Neuronal stem cell (in vitro differentiated cells): ENCODE results near the gene VPS37B.

Experiments used
- DNase-seq: peaks from one replicate; pipeline ENCODE4 v3.0.0-alpha.2; 2013; ENCODE audit warnings: low spot score
- H2AFZ ChIP-seq: one replicate; pipeline ENCODE4 v1.6.1; 2013; ENCODE audit warnings: mild to moderate bottlenecking, low read length, inconsistent platforms
- H2AK5ac ChIP-seq: 2 replicates; pipeline ENCODE4 v1.6.1; 2013; ENCODE audit warnings: low read depth, mild to moderate bottlenecking, inconsistent platforms, low read length, moderate library complexity, mixed read lengths
- H2BK120ac ChIP-seq: 2 replicates; pipeline ENCODE4 v1.6.1; 2013; ENCODE audit warnings: low read depth, mild to moderate bottlenecking, inconsistent platforms, low read length, moderate library complexity, mixed read lengths
- H2BK12ac ChIP-seq: one replicate; pipeline ENCODE4 v1.6.1; 2013; ENCODE audit warnings: low read length, inconsistent platforms
- H2BK15ac ChIP-seq: 2 replicates; pipeline ENCODE4 v1.6.1; 2013; ENCODE audit warnings: mild to moderate bottlenecking, low read length, inconsistent platforms, mixed read lengths
- H2BK5ac ChIP-seq: one replicate; pipeline ENCODE4 v1.6.1; 2013; ENCODE audit warnings: inconsistent platforms, mild to moderate bottlenecking, low read length, moderate library complexity
- H3K14ac ChIP-seq: one replicate; pipeline ENCODE4 v1.6.1; 2013; ENCODE audit warnings: low read length, inconsistent platforms
- H3K18ac ChIP-seq: 2 replicates; pipeline ENCODE4 v1.6.1; 2013; ENCODE audit warnings: low read length, inconsistent platforms
- H3K23ac ChIP-seq: 2 replicates; pipeline ENCODE4 v1.6.1; 2013; ENCODE audit warnings: low read depth, mild to moderate bottlenecking, mixed read lengths, low read length, inconsistent platforms; ENCODE audit not compliant: poor library complexity
- H3K27ac ChIP-seq: replicated peaks from 3 replicates; pipeline ENCODE4 v1.5.1; 2013; ENCODE audit warnings: low read length, inconsistent platforms
- H3K27me3 ChIP-seq, 3 experiments: 2 replicates each; pipeline ENCODE4 v1.6.1; 2013; ENCODE audit warnings: low read length in 3 of 3, mild to moderate bottlenecking in 2 of 3, inconsistent platforms in 1 of 3, low read depth in 1 of 3, mixed read lengths in 1 of 3, moderate library complexity in 1 of 3; ENCODE audit not compliant: control insufficient read depth in 3 of 3, insufficient read depth in 3 of 3
- H3K36me3 ChIP-seq, 2 donors: replicated peaks in 1 of 2; 2 replicates each; pipeline ENCODE4 v1.6.1; 2013; ENCODE audit warnings: low read length in 2 of 2; ENCODE audit not compliant: control insufficient read depth in 2 of 2, insufficient read depth in 2 of 2
- H3K4ac ChIP-seq: 2 replicates; pipeline ENCODE4 v1.6.1; 2013; ENCODE audit warnings: inconsistent platforms, mild to moderate bottlenecking, low read length, moderate library complexity
- H3K4me1 ChIP-seq, 2 donors: 1 replicate in 1 of 2; 2 replicates in 1 of 2; pipeline ENCODE4 v1.6.1; 2013; ENCODE audit warnings: low read length in 2 of 2, low read depth in 1 of 2; ENCODE audit not compliant: control insufficient read depth in 2 of 2, insufficient read depth in 1 of 2
- H3K4me2 ChIP-seq: one replicate; pipeline ENCODE4 v1.6.1; 2013; ENCODE audit warnings: mild to moderate bottlenecking, low read length, inconsistent platforms; ENCODE audit not compliant: insufficient read depth, poor library complexity, severe bottlenecking
- H3K4me3 ChIP-seq, 2 donors: 2 replicates each; pipeline ENCODE4 v1.5.1; 2013; ENCODE audit warnings: low read length in 2 of 2, mild to moderate bottlenecking in 2 of 2, inconsistent platforms in 1 of 2, moderate library complexity in 1 of 2
- H3K79me1 ChIP-seq: one replicate; pipeline ENCODE4 v1.6.1; 2013; ENCODE audit warnings: low read depth, mild to moderate bottlenecking, inconsistent platforms, low read length, moderate library complexity
- H3K9ac ChIP-seq: one replicate; pipeline ENCODE4 v1.6.1; 2013; ENCODE audit warnings: mild to moderate bottlenecking, low read depth, low read length, inconsistent platforms; ENCODE audit not compliant: poor library complexity
- H3K9me3 ChIP-seq, 2 donors: replicated peaks in 1 of 2; 2 replicates each; pipeline versions ENCODE3 to v1.6.1; 2013; ENCODE audit warnings: low read length in 2 of 2, mild to moderate bottlenecking in 2 of 2, inconsistent platforms in 1 of 2, low read depth in 1 of 2, mixed read lengths in 1 of 2, moderate library complexity in 1 of 2; ENCODE audit not compliant: control insufficient read depth in 2 of 2, insufficient read depth in 1 of 2
- H4K8ac ChIP-seq: one replicate; pipeline ENCODE4 v1.6.1; 2013; ENCODE audit warnings: low read depth, mild to moderate bottlenecking, inconsistent platforms, low read length, moderate library complexity
- H4K91ac ChIP-seq: one replicate; pipeline ENCODE4 v1.6.1; 2013; ENCODE audit warnings: low read length, low read depth, mild to moderate bottlenecking, inconsistent platforms; ENCODE audit not compliant: poor library complexity
- whole genome bisulfite sequencing, 2 donors: extraction: QIAGEN DNeasy Blood & Tissue Kit; methylation state at CpG; one replicate each; pipeline ENCODE4 v1.1.7; 2013; ENCODE audit warnings: missing lambda C conversion rate in 2 of 2, mixed read lengths in 1 of 2; ENCODE audit not compliant: insufficient read length in 2 of 2, insufficient replicate concordance in 1 of 2; ENCODE audit errors: extremely low coverage in 2 of 2; 5-methylcytosine and 5-hydroxymethylcytosine counted together

VPS37B gene

GRCh38 chr12:122834921-122835749 is 60.8 kb downstream of the VPS37B start, which contains the start of gene HIP1R:
Gene HIP1R, plus strand, starts transcription at chr12:122835457. Its CDS starts 94 bp downstream, at chr12:122835551.
- no peaks in the 10 kb centered on the region for H3K79me1 ChIP-seq
- no peak within 1 kb of the TSS for H2AK5ac ChIP-seq
- WGBS, 2 donors: no CpG with 5 or more reads among the region's 85 CpGs
- no peak within 1 kb of the TSS for H4K8ac ChIP-seq
- H2AFZ ChIP-seq: peak within 1 kb of the TSS; percentile 89
- no peak within 1 kb of the TSS for H4K91ac ChIP-seq
- peak within 1 kb of the TSS; percentile 66 for H3K9ac ChIP-seq
- DNase-seq: peak; percentile 57
- H3K4me3 ChIP-seq: peak within 1 kb of the TSS; percentile 71 to 90
- H2BK12ac ChIP-seq: no peak within 1 kb of the TSS
- H3K18ac ChIP-seq: peak within 1 kb of the TSS; percentile 96
- H3K27me3 ChIP-seq: peaks cover 0 to 15% (median 0%) of the 10 kb centered on the region in 3 experiments
- H3K4me1 ChIP-seq: peaks cover 2 to 21% of the 10 kb centered on the region in 2 donors
- H3K9me3 ChIP-seq: peaks cover 3 to 5% of the 10 kb centered on the region in 2 donors
- H3K36me3 ChIP-seq: peaks cover 0 to 3% of the 10 kb centered on the region in 2 donors
- H2BK5ac ChIP-seq: peak within 1 kb of the TSS; percentile 88
- no peak within 1 kb of the TSS for H3K4ac ChIP-seq
- H3K27ac ChIP-seq: peak within 1 kb of the TSS; percentile 91
- H2BK120ac ChIP-seq: no peak within 1 kb of the TSS
- peak within 1 kb of the TSS; percentile 59 for H3K23ac ChIP-seq
- H2BK15ac ChIP-seq: peak within 1 kb of the TSS; percentile 41
- H3K4me2 ChIP-seq: peak within 1 kb of the TSS; percentile 79
- H3K14ac ChIP-seq: no peak within 1 kb of the TSS

- Histone ChIP-seq H4K8ac (no peak overlapping the region), H4K91ac (no peak overlapping the region), H2BK15ac (no peak overlapping the region), H3K4me1 (peaks cover 2 to 21% of the 10 kb centered on the region in 2 donors), H3K27me3 (peaks cover 0 to 15% (median 0%) of the 10 kb centered on the region in 3 experiments), H2BK120ac (no peak overlapping the region), H2BK5ac (peak overlapping the region; percentile 88), H2BK12ac (no peak overlapping the region), H3K79me1 (no peaks in the 10 kb centered on the region), H3K9ac (no peak overlapping the region), H3K27ac (peak overlapping the region; percentile 91), H3K14ac (no peak overlapping the region), H3K9me3 (peaks cover 3 to 5% of the 10 kb centered on the region in 2 donors), H2AFZ (peak overlapping the region; percentile 89), H2AK5ac (no peak overlapping the region), H3K36me3 (peaks cover 0 to 3% of the 10 kb centered on the region in 2 donors), H3K18ac (peak overlapping the region; percentile 27), H3K4me3 (peak overlapping the region; percentile 68 to 71), H3K4me2 (peak overlapping the region; percentile 79), H3K23ac (no peak overlapping the region), H3K4ac (no peak overlapping the region)
- WGBS, 2 donors: no CpG with 5 or more reads among the region's 21 CpGs
- peak; percentile 88 for DNase-seq
These were observed 61.6 kb downstream of the VPS37B start for GRCh38 chr12:122834104-122834920.

- DNase-seq: no peak
- Histone ChIP-seq H3K27ac (no peak overlapping the region), H2AFZ (no peak overlapping the region), H4K8ac (no peak overlapping the region), H3K14ac (no peak overlapping the region), H3K4ac (no peak overlapping the region), H3K36me3 (no peaks in the 10 kb centered on the region), H2BK5ac (no peak overlapping the region), H3K27me3 (no peaks in the 10 kb centered on the region), H2BK120ac (no peak overlapping the region), H2BK15ac (no peak overlapping the region), H3K4me3 (peak overlapping the region in 1 of 2 donors; percentile 9), H3K9me3 (no peaks in the 10 kb centered on the region), H2BK12ac (no peak overlapping the region), H3K4me1 (peaks cover 2 to 17% of the 10 kb centered on the region in 2 donors), H2AK5ac (peak overlapping the region; percentile 59), H3K79me1 (no peaks in the 10 kb centered on the region), H3K4me2 (no peak overlapping the region), H3K9ac (peak overlapping the region; percentile 27), H3K18ac (no peak overlapping the region), H4K91ac (no peak overlapping the region), H3K23ac (no peak overlapping the region)
- no CpG with 5 or more reads among the region's 7 CpGs for WGBS, 2 donors
These were observed 65.3 kb downstream of the VPS37B start for GRCh38 chr12:122830517-122831214.
